Glomerular visceral epithelial cell (primary cell): ENCODE results near the gene PIGN.

Experiments
- DNase-seq: peaks from one replicate; pipeline ENCODE4 v3.0.0-alpha.2; 2016; ENCODE audit errors: extremely low spot score

PIGN gene, protein sequence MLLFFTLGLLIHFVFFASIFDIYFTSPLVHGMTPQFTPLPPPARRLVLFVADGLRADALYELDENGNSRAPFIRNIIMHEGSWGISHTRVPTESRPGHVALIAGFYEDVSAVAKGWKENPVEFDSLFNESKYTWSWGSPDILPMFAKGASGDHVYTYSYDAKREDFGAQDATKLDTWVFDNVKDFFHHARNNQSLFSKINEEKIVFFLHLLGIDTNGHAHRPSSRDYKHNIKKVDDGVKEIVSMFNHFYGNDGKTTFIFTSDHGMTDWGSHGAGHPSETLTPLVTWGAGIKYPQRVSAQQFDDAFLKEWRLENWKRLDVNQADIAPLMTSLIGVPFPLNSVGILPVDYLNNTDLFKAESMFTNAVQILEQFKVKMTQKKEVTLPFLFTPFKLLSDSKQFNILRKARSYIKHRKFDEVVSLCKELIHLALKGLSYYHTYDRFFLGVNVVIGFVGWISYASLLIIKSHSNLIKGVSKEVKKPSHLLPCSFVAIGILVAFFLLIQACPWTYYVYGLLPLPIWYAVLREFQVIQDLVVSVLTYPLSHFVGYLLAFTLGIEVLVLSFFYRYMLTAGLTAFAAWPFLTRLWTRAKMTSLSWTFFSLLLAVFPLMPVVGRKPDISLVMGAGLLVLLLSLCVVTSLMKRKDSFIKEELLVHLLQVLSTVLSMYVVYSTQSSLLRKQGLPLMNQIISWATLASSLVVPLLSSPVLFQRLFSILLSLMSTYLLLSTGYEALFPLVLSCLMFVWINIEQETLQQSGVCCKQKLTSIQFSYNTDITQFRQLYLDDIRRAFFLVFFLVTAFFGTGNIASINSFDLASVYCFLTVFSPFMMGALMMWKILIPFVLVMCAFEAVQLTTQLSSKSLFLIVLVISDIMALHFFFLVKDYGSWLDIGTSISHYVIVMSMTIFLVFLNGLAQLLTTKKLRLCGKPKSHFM

GRCh38 chr18:62186774-62187542 is at the start of gene PIGN, which contains the start of gene RELCH:
TSS of gene PIGN (minus strand) at chr18:62187056. CDS start at chr18:62161353, 25,703 bp downstream.
TSS of gene RELCH (plus strand) at chr18:62187255. CDS start at chr18:62187506, 251 bp downstream.
- DNase-seq, result peak; percentile 99

DNA sequence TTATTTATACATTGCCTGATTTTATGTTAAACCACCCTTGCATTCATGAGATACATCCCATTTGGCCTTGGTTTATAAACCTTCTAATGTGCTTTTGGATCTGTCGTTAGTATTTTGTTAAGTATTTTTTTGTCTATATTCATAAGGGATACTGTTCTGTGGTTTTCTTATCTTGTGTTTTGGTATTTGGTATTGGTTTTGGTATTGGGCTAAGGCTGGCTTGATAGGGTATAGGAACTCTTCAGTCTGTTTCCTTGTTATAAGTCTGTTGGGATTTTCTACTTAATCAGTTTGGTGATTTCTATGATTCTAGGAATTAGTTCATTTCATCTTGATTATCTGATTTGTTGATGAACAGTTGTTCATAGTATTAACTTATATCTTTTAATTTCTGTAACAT is 49.4 kb upstream of the PIGN start:
- no peak for DNase-seq

GRCh38 chr18:62226047-62226446 is 39.2 kb upstream of the PIGN start:
- no peak for DNase-seq

DNA sequence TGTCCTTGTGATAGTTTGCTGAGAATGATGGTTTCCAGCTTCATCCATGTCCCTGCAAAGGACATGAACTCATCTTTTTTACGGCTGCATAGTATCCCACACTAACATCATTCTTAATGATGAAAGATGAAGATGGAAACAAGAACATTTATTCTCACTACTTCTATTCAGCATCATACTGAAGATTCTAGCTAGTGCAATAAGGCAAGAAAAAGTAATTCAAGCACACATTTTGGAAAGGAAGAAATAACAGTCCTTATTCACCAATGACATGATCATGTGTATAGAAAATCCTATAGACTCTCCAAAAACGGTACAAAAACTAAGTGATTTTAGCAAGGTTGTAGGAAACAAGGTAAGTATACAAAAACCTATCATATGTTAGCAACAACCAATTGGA is 37.4 kb upstream of the PIGN start:
- no peak for DNase-seq

DNA sequence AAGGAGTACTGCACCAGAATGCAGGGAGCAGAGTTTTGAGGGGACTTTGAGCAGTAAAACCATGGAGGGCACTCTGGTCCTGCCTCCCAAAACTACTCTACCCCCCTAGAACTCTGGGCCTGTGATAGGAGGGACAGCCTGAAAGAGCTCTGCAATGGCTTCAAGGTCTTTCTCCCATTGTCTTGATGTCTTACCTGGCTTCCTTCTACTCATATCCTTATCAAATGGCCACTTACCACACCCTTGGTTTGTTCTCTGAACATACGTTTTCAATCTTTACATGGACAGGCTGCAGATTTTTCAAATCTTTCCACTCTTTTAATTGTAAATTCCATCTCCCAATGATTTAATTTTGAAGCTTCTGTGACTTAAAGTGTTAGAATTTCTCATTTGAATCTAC is 27.9 kb upstream of the PIGN start:
- no peak for DNase-seq

- DNase-seq, result no peak
Measured at GRCh38 chr18:62211325-62211828, 24.5 kb upstream of the PIGN start.

DNA sequence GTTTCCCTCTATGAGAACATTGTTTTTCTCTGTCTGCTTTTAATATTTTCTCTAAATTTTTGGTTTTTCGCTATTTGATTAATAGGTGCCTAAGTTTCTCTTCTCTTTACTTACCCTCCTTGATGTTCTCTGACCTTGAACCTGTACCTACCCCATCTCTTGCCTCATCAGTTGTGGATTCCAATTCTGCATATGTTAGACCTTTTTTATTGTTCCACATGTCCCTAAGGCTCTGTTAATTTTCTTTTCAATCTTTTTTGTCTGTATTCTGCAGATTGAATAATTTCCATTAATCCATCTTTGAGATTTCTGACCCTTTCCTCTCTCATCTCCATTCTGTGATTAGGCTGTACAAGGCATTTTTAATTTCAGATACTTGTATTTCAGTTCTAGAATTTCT is 23.3 kb upstream of the PIGN start:
- no peak for DNase-seq

- no peak for DNase-seq
Measured at GRCh38 chr18:62209046-62209445, 22.2 kb upstream of the PIGN start.

GRCh38 chr18:62206593-62206992 is 19.7 kb upstream of the PIGN start:
- no peak for DNase-seq

DNA sequence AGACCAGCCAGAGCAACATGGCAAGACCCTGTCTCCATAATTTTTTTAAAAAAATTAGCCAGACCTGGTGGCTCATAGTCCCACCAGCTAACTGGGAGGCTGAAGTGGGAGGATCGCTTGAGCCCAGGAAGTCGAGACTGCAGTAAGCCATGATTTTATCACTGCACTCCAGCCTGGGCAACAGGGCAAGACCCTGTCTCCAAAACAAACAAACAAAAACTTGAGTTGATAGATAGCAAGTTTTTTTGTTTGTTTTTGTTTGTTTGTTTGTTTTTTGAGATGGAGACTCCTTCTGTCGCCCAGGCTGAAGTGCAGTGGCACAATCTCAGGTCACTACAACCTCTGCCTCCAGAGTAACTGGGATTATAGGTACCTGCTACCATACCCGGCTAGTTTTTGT is 19.0 kb upstream of the PIGN start:
- no peak for DNase-seq

GRCh38 chr18:62201870-62202269 is 15.0 kb upstream of the PIGN start:
- DNase-seq, result no peak

DNA sequence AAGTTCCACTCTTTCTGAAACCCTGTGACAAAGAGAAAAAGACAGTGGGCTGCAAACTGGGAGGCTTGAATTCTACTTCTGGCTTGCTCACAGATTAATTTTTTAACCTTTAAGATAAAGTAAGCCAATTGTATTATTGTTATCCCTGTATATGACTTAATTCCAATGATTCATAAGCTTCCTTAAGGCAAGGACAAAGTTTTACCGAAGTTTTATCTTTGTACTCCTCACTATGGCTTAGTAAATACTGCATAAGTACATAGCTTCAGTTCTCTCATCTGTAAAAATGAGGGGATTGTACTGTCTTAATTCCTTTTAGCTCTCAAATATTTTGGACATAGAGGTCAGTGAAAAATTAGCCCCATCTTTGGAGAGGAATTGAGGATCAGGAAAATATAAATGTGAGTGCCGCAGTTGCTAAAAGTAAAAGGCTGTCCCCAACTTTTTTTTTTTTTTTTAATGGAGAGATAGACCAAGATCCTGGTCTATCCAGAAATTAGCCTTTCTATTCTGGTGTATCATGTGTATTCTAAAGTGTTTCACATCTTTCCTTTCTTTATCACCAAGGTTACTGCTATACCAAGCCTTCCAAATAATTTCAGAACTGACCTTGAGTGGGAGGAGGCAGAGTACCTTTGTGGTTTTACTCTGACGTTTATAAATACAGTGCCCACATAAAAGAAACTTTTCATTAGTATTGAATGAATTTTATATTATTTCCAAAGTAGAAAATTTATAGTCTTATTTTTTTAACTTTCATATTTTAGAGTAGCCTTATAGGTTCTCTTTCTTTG is 13.5 kb upstream of the PIGN start:
- DNase-seq, result no peak

DNA sequence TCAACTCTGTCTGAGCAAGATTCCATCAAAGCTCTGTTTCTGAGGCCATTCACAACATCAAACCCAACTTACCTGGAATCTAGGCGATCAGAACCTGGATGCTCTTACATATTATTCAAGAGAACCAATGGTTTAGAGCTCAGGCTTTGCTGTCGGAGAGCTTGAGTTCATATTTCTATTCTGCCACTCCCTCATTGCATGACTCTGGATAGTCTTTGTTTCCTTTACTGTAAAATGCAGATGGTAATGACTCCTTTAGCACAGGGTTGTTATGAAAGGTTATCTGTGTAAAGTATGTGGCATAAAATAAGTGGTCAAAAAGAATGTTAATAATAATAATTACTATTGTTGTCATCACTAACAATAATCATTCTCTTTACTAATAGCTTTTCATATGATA is 12.8 kb upstream of the PIGN start:
- no peak for DNase-seq

GRCh38 chr18:62198259-62198658 is 11.4 kb upstream of the PIGN start:
- DNase-seq, result no peak

DNA sequence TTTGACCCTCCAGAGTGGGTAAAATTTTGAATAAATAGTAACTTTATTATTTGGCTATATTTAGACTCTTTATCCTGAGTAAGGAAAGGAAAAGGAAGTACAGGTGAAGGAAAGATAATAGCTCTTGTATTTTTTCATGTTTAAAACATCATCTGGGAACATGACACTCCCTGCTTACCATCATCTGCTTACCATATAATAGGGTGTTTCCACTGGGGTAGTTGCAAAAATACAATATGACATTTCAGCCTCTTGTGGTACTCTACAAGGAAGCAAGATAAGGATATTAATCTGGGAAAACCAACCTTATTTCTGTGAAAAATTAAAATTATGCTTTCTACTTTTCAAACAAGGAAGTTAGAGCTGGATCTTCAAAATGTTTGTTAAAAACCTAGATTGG is 10.1 kb upstream of the PIGN start:
- no peak for DNase-seq

- DNase-seq, result no peak
Measured at GRCh38 chr18:62196079-62196478, 9.2 kb upstream of the PIGN start.

- no peak for DNase-seq
Measured at GRCh38 chr18:62189208-62189607, 2.4 kb upstream of the PIGN start.

GRCh38 chr18:62187543-62188510 is 971 bp upstream of the PIGN start:
- DNase-seq, result peak; percentile 24

DNA sequence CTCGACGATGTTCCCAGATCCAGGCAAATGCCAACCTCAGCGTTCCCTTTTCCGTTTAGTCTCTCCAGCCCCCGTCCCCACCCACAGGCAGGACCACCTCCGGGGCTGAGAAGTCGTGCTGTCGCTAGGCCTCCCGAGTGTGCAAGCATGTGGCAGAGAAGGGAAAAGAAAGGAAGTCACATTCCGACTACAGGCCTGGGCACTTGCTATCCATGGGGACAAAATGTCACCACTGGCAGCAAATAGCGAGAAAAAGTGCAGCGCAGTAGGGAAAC is 420 bp downstream of the PIGN start:
- DNase-seq, result no peak

DNA sequence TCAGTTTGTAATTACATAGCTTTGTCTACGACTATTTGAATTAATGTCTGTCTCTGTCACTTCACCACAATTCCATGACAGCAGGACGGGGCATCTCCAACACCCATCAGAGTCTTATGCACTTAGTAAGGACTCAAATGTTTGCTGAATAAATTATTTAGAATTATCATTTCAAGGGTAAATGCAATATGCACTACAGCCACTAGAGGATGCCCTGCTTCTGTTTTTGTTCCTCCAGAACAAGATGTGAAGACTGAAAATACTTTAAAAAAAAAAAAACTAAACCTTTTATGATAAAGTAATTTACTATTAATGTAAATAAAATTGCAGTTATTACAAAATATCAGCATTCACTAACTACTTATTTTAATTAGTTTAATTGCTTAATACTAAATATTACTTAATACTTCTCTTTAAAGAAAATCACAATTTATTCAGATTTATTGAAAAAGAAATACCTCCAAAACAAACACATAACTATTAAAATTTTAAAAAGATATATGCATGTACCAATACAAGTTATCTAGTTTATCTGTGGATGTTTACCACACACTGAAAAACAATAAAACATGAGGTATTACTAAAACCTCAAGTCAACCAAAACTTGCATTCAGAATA is 3.2 kb downstream of the PIGN start:
- DNase-seq, result peak; percentile 62
